ENCODE data around the gene FBXL16.
A peak's percentile ranks its signal among the peaks of the same experiment; 100 is the strongest.
"Not testable (repeated sequence)": the region's sequence is repeated elsewhere in the genome, so short reads cannot be mapped to it uniquely, and the experiment has no call there.

FBXL16 gene

GRCh38 chr16:705431-706188, at the start of gene FBXL16:
FBXL16 (minus strand) TSS chr16:705801; CDS start chr16:697405, 8,396 bp downstream.
- no peak for DNase-seq (ENCODE audit: low read depth in 1 of 2, low spot score in 1 of 2)

- DNase-seq (ENCODE audit: low read depth in 1 of 2, low spot score in 1 of 2): no peak
Observed at GRCh38 chr16:754656-755055, 49.1 kb upstream of the FBXL16 start.

- DNase-seq (ENCODE audit: low read depth in 1 of 2, low spot score in 1 of 2): not testable (repeated sequence)
Observed at GRCh38 chr16:754121-754607, 48.6 kb upstream of the FBXL16 start.

GRCh38 chr16:752007-752312, 46.4 kb upstream of the FBXL16 start:
- DNase-seq (ENCODE audit: low read depth in 1 of 2, low spot score in 1 of 2): no peak

- no peak for DNase-seq (ENCODE audit: low read depth in 1 of 2, low spot score in 1 of 2)
Observed at GRCh38 chr16:751152-752006, 45.8 kb upstream of the FBXL16 start.

- no peak for DNase-seq (ENCODE audit: low read depth in 1 of 2, low spot score in 1 of 2)
Observed at GRCh38 chr16:750485-750884, 44.9 kb upstream of the FBXL16 start.

DNA sequence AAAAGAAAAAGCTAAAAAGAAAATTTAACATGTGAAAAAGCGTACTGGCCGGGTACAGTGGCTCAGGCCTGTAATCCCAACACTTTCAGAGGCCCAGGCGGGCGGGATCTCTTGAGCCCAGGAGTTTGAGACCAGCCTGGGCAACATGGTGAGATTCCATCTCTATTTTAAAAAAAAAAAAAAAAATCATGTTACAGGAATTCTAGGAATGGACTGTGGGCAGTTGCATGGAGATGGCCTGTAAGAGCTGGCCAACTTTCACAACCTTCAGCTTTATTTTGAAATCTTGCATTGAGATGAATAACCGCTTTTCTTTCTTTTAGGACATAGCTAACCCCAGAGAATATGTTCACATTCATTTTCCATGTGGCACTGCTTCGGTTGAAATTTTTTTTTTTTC, 43.4 kb upstream of the FBXL16 start:
- no peak for DNase-seq (ENCODE audit: low read depth in 1 of 2, low spot score in 1 of 2)

DNA sequence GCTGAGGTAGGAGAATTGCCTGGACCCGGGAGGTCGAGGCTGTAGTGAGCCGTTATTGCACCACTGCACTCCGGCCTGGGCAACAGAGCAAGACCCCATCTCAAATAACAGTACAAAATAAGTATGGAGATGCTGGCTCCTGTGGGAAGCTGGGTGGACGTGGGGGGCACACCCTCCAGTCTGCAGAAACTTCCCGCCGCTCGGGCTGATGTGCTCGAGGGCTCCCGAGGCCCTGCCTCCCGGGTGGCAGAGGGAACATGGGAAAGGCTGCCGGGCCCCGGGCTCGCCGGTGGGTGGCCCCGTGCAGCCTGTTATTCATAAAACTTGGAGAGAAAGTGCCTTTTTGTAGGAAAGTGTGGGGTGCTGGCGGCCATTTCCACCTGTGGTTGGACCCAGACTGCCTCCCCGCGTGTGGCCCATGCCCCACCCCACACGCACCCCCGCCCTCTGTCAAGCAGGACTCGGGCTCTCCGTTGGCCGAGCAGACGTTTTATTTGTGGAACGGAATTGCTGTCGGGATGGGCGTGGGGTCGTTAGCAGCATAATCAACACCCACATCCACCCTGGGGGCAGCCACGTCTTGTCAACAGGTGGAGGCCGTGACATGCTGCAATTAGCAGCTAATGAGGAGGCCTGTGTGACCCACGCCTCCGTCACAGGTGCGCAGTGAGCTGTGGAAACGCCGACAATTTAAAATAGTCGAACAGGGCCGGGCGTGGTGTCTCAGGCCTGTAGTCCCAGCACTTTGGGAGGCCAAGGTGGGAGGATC, 42.6 kb upstream of the FBXL16 start:
- no peak for DNase-seq (ENCODE audit: low read depth in 1 of 2, low spot score in 1 of 2)

- no peak for DNase-seq (ENCODE audit: low read depth in 1 of 2, low spot score in 1 of 2)
Observed at GRCh38 chr16:746637-747036, 41.0 kb upstream of the FBXL16 start.

GRCh38 chr16:745739-746138, 40.1 kb upstream of the FBXL16 start:
- DNase-seq (ENCODE audit: low read depth in 1 of 2, low spot score in 1 of 2): no peak

DNA sequence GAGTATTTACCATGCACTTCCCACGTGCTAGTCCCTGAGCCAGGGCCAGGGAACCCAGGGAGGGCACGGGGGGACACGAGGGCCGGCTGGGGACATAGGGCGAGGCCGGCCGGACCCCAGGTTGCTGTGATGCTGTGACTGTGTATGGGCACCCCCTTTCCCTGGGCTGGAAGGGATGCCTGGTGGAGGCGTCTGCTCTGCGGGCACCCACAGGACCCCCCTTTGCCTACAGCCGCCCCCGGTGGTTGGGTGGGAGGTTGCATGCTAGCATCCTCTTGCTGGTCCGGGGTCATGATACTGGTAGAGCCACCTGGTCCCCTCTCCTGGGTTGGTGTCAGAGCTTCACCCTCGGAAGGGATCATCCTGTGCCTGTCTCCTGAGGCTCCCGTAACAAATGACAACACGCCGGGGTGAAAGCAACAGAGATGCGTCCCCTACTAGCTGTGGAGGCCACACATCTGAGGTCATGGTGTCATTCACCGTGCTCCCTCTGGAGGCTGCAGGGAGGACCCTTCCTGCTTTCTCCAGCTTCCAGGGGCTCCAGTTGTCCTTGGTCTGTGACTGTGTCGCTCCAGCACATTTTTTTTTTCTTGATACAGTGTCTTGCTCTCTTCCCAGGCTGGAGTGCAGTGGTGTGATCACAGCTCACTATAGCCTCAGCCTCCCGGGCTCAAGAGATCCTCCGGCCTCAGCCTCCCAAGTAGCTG, 38.3 kb upstream of the FBXL16 start:
- no peak for DNase-seq (ENCODE audit: low read depth in 1 of 2, low spot score in 1 of 2)

GRCh38 chr16:742894-743293, 37.3 kb upstream of the FBXL16 start:
- DNase-seq (ENCODE audit: low read depth in 1 of 2, low spot score in 1 of 2): not testable (repeated sequence)

DNA sequence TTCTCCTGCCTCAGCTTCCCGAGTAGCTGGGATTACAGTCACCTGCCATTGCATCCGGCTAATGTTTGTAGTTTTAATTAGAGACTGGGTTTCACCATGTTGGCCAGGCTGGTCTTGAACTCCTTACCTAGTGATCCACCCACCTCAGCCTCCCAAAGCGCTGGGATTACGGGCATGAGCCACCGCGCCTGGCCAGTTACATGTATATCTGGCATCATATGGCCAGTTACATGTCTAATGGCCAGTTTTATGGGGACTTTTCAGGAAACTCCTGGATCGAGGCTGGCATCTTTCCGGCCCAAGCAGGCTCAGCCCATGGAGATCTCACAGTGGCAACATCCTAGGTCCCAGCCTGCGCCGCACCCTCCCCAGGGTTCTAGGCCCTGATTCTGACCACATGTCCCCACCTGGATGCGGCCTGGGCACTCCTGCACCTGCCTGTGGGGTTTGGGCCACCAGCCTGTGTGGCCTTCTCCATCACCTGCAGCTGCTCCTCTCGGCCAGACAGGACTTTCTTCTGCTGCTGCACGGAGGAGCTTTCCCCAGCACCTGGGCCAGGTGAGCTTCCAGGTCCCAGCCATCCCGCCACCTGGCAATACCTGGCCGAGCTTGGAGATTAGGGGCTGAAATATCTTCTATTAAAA, 36.5 kb upstream of the FBXL16 start:
- DNase-seq (ENCODE audit: low read depth in 1 of 2, low spot score in 1 of 2): no peak

GRCh38 chr16:740764-741505, 35.3 kb upstream of the FBXL16 start, which contains the start of gene CIAO3:
CIAO3 (minus strand) TSS chr16:740997; CDS start chr16:740985, 12 bp downstream.
- peak; percentile 89 to 90 for DNase-seq (ENCODE audit: low read depth in 1 of 2, low spot score in 1 of 2)

- no peak for DNase-seq (ENCODE audit: low read depth in 1 of 2, low spot score in 1 of 2)
Observed at GRCh38 chr16:740459-740763, 34.8 kb upstream of the FBXL16 start.

DNA sequence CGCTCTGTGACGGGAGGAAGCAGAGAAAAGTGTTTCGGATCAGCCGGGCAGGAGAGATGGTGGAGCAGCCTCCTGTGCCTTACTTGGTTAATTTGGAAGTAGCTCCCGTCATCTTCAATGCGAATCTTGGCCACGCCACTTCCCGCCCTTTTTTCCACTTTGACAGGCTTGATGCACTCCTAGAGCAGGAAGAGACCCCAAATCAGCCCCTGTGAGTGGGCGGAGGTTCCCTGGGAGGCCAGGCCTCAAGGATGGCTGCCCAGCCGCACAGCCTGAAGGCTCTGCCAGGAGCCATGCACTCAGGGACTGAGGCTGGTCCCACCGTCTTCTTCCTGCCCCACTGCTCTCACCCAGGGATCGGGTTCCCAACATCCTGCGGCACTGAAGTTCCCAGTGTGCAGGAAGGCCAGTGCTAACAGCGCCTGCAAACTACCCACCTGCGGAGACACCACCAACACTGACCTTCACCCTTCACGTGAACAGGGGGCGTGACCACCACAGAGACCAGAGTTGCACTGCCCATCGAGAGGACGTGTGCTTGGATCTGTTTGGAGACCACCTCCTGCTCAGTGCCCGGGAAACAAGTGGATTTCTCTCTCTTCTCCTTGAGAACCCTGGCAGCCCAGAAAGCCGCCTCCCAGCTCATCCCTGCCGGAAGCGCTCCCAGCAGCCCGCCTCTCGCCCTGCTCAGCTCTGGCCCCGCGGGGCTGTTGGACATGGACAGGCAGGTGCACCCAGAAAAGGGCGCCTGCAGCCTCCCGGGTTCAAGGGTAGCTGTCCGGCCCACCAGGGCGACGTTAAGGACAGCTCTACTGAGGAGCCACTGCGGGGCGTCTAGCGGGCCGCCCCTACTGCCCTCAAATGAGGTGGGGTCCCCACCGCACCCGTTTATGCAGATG, 34.2 kb upstream of the FBXL16 start:
- no peak for DNase-seq (ENCODE audit: low read depth in 1 of 2, low spot score in 1 of 2)

DNA sequence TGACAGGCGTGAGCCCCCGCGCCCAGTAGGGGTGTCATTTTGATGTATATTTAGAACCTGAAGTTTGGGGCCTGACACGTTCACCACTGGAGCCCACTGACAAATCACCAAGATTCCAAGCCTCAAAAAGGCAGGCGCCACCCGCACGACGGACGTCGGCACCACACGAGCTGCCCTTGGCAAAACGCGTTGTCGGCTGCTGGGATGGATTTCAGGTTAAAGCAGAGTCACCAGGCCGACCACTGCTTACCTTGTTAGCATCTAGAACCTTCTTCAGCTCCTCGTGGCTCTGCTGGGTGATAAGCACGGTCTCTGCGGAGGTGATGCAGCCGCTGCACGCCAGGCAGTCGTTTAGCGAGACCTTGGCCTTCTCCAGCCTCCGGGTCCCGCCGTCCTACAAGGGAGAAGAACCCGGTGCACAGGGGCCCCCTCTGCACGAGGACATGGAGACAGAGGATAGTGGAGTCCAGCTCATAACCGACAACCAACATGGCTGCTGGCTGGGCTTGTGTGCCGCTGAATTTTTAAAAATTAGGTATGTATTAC, 31.4 kb upstream of the FBXL16 start:
- no peak for DNase-seq (ENCODE audit: low read depth in 1 of 2, low spot score in 1 of 2)

- DNase-seq (ENCODE audit: low read depth in 1 of 2, low spot score in 1 of 2): no peak
Observed at GRCh38 chr16:735982-736453, 30.4 kb upstream of the FBXL16 start.
